ENCODE measurements around the gene CIB2. TPM values are rescaled to one million over a fixed set of nuclear protein-coding genes. Genes with fewer than 3 reads are reported as not detected.
A peak's percentile ranks its signal among the peaks of the same experiment; 100 is the strongest.

Gene CIB2
- total RNA-seq, 1 donor from 2014 or later: 16.4 TPM

DNA sequence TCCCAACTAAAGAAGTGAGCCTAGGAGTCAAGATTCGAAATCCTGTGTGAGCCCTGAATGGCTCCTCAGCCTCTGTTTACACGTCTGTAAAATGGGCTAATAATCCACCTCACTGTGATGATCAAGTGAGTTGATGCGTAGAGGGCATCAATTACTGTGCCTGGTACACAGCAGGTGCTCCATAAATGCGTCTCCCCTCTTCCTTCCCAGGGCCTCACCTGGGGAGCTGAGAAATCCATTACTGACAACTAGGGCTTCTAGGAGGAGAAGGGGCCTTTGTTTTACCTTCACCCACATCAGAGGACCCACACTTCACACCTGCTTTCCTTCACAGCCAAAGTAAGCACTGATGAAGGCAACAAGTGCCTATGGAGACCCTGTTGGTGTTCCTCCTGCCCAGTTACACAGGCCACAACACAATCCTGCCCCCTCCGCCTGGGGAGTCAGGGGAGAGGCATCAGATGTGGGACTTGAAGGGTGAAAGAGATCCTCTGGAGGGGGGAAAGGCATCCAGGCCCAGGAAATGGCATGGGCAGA is 1.4 kb downstream of the CIB2 start:
- Mint-ChIP-seq H3K36me3 (ENCODE audit: low read depth, unreplicated experiment) (no peaks in the 10 kb centered on the region), H3K4me3 (ENCODE audit: unreplicated experiment) (peak overlapping the region; percentile 85), H3K4me1 (ENCODE audit: unreplicated experiment) (peaks cover 9% of the 10 kb centered on the region), H3K9me3 (ENCODE audit: unreplicated experiment) (no peaks in the 10 kb centered on the region), H3K27ac (ENCODE audit: unreplicated experiment) (no peak overlapping the region), H3K27me3 (ENCODE audit: unreplicated experiment) (peaks cover 11% of the 10 kb centered on the region)
- TF ChIP-seq, protein P1, sequence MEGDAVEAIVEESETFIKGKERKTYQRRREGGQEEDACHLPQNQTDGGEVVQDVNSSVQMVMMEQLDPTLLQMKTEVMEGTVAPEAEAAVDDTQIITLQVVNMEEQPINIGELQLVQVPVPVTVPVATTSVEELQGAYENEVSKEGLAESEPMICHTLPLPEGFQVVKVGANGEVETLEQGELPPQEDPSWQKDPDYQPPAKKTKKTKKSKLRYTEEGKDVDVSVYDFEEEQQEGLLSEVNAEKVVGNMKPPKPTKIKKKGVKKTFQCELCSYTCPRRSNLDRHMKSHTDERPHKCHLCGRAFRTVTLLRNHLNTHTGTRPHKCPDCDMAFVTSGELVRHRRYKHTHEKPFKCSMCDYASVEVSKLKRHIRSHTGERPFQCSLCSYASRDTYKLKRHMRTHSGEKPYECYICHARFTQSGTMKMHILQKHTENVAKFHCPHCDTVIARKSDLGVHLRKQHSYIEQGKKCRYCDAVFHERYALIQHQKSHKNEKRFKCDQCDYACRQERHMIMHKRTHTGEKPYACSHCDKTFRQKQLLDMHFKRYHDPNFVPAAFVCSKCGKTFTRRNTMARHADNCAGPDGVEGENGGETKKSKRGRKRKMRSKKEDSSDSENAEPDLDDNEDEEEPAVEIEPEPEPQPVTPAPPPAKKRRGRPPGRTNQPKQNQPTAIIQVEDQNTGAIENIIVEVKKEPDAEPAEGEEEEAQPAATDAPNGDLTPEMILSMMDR (IDR thresholded peaks at IDR 0.05; ENCODE audit: unreplicated experiment): no peak
- DNase-seq (ENCODE audit: low spot score): no peak

DNA sequence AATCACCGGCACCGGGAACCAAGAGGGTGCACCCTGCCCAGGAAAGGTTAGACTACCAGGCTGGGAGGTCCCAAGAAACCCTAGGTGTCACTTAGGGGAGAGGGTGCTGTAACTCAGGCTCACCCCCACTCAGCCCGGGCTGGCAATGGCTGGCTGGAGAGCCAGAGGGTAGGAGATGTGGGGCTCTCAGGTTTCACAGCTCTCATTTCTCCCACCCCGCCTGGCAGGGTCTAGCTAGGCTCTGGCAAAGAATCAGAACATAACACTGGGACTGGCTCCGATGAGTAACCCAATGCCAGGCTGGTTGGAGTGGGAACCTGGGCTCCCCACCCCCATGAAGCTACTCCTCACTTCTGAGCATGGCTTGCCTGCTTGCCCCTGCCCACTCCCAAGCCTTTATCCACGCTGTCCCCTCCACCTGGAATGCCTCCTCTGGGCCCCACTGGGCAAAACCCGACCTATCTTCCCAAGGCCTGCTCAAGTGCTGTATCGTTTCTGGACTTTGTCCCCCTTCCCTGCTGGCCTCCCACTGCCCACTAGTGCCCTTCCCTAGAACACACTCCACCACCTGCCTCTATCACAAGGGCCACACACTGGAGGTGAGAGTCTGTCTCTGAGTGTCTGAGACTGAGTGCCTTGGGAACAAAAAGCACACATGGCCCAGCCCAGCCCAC is 2.0 kb downstream of the CIB2 start:
- Mint-ChIP-seq H3K4me1 (ENCODE audit: unreplicated experiment) (peaks cover 9% of the 10 kb centered on the region), H3K36me3 (ENCODE audit: low read depth, unreplicated experiment) (no peaks in the 10 kb centered on the region), H3K9me3 (ENCODE audit: unreplicated experiment) (no peaks in the 10 kb centered on the region), H3K27ac (ENCODE audit: unreplicated experiment) (no peak overlapping the region), H3K4me3 (ENCODE audit: unreplicated experiment) (no peak overlapping the region), H3K27me3 (ENCODE audit: unreplicated experiment) (peaks cover 11% of the 10 kb centered on the region)
- TF ChIP-seq, protein P1 (IDR thresholded peaks at IDR 0.05; ENCODE audit: unreplicated experiment): no peak
- no peak for DNase-seq (ENCODE audit: low spot score)

DNA sequence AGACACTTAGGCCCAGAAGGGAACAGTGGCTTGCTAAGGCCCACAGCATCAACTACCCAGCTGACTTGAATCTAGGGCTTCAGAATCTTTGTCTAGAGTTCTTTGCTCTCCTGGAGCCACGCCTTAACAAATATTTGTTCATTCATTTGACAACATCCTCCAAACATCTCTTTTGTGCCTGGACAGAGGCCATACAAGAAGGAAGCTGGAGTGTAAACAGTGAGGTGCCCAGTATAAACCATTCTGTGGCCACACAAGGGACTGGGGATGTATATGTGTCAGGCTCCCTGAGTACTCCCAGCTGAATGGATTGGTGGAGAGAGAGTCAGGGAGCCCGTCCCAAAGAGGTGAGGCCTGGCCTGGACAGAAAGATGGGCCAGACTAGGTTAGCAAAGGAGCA is 3.4 kb downstream of the CIB2 start:
- peaks cover 11% of the 10 kb centered on the region for H3K27me3 Mint-ChIP-seq (ENCODE audit: unreplicated experiment)
- H3K4me1 Mint-ChIP-seq (ENCODE audit: unreplicated experiment): peaks cover 9% of the 10 kb centered on the region
- no peak overlapping the region for H3K4me3 Mint-ChIP-seq (ENCODE audit: unreplicated experiment)
- no peak for DNase-seq (ENCODE audit: low spot score)
- H3K9me3 Mint-ChIP-seq (ENCODE audit: unreplicated experiment): no peaks in the 10 kb centered on the region
- H3K36me3 Mint-ChIP-seq (ENCODE audit: low read depth, unreplicated experiment): no peaks in the 10 kb centered on the region
- no peak overlapping the region for H3K27ac Mint-ChIP-seq (ENCODE audit: unreplicated experiment)
- TF ChIP-seq, protein P1 (IDR thresholded peaks at IDR 0.05; ENCODE audit: unreplicated experiment): no peak

DNA sequence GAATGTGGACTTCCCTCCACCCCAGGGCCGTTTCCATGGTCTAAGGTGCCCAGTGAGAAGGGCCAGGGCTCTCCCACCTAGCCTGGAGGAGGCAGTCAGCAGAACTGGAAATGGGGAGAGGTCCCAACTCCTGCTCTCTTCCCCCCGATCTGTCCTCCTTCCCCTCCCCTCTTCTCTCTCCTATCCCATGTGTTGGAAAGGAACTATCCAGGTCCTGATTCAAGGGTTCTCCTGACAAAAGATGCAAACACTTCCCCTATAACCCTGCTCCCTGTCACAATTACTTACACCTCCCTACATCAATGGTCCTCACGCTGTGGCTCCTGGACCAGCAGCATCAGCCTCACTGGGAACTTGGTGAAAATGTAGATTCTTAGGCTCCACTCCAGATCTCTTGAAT is 6.0 kb downstream of the CIB2 start:
- peaks cover 9% of the 10 kb centered on the region for H3K27me3 Mint-ChIP-seq (ENCODE audit: unreplicated experiment)
- H3K27ac Mint-ChIP-seq (ENCODE audit: unreplicated experiment): no peak overlapping the region
- no peak for DNase-seq (ENCODE audit: low spot score)
- H3K4me3 Mint-ChIP-seq (ENCODE audit: unreplicated experiment): no peak overlapping the region
- peaks cover 3% of the 10 kb centered on the region for H3K4me1 Mint-ChIP-seq (ENCODE audit: unreplicated experiment)
- no peaks in the 10 kb centered on the region for H3K36me3 Mint-ChIP-seq (ENCODE audit: low read depth, unreplicated experiment)
- H3K9me3 Mint-ChIP-seq (ENCODE audit: unreplicated experiment): no peaks in the 10 kb centered on the region
- TF ChIP-seq, protein P1 (IDR thresholded peaks at IDR 0.05; ENCODE audit: unreplicated experiment): no peak

DNA sequence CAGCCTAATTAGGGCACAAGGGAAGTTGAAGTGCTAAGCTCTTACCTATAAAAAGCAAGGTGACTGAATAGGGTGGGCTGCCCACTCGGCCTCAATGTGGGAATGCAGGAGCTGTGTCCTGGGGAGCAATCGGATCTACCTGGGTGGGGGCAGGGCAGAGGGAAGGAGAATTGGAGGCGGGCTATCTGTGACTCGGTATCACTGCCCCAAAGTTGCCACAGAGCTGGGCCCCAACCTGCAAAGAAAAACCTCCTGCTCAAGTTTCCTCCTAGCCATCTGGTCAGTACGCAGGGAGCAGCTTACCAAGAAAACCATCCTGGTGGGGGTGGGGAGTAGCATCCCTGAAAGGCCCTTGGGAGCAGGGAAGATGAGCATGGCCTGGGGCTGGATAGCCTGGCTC is 10.7 kb downstream of the CIB2 start:
- DNase-seq (ENCODE audit: low spot score): no peak
- H3K27me3 Mint-ChIP-seq (ENCODE audit: unreplicated experiment): peaks cover 4% of the 10 kb centered on the region
- H3K4me1 Mint-ChIP-seq (ENCODE audit: unreplicated experiment): no peaks in the 10 kb centered on the region
- no peak overlapping the region for H3K4me3 Mint-ChIP-seq (ENCODE audit: unreplicated experiment)
- TF ChIP-seq, protein P1 (IDR thresholded peaks at IDR 0.05; ENCODE audit: unreplicated experiment): no peak
- no peaks in the 10 kb centered on the region for H3K9me3 Mint-ChIP-seq (ENCODE audit: unreplicated experiment)
- H3K27ac Mint-ChIP-seq (ENCODE audit: unreplicated experiment): no peak overlapping the region
- H3K36me3 Mint-ChIP-seq (ENCODE audit: low read depth, unreplicated experiment): no peaks in the 10 kb centered on the region
